Measurements from ENCODE around the gene ZNF786.

ZNF786 gene

GRCh38 chr7:149060156-149060555 lies 30.4 kb downstream of the ZNF786 start:
- Histone ChIP-seq H3K4me1 (peaks cover 0 to 8% (median 0%) of the 10 kb centered on the region in 4 donors), H3K36me3 (no peaks in the 10 kb centered on the region), H3K27me3 (no peaks in the 10 kb centered on the region), H3K27ac (no peak overlapping the region), H3K4me3 (no peak overlapping the region), H3K9me3 (no peaks in the 10 kb centered on the region)
- DNase-seq: no peak
- TF ChIP-seq, protein P1, sequence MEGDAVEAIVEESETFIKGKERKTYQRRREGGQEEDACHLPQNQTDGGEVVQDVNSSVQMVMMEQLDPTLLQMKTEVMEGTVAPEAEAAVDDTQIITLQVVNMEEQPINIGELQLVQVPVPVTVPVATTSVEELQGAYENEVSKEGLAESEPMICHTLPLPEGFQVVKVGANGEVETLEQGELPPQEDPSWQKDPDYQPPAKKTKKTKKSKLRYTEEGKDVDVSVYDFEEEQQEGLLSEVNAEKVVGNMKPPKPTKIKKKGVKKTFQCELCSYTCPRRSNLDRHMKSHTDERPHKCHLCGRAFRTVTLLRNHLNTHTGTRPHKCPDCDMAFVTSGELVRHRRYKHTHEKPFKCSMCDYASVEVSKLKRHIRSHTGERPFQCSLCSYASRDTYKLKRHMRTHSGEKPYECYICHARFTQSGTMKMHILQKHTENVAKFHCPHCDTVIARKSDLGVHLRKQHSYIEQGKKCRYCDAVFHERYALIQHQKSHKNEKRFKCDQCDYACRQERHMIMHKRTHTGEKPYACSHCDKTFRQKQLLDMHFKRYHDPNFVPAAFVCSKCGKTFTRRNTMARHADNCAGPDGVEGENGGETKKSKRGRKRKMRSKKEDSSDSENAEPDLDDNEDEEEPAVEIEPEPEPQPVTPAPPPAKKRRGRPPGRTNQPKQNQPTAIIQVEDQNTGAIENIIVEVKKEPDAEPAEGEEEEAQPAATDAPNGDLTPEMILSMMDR (IDR thresholded peaks at IDR 0.05): no peak
- intact Hi-C loops (cut with DNase I; ENCODE audit: low total_unique reads): no loop called here

DNA sequence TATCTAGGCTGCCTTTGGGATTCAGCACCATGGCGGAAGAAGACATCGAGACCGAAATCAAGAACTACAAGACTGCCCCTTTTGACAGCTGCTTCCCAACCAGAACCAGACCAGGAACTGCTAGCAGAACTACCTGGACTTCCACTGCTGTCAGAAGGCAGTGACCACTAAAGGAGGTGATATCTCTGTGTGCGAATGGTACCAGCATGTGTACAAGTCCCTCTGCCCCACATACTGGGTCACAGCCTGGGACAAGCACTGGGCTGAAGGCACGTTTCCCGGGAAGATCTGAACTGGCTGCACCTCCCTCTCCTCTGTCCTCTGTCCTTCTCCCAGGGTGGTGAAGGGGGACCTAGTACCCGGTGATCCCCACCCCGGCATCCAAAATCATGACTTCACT lies 36.6 kb downstream of the ZNF786 start:
- Histone ChIP-seq H3K4me1 (peaks cover 0 to 8% (median 0%) of the 10 kb centered on the region in 4 donors), H3K36me3 (no peaks in the 10 kb centered on the region), H3K4me3 (no peak overlapping the region), H3K9me3 (no peaks in the 10 kb centered on the region), H3K27ac (no peak overlapping the region), H3K27me3 (no peaks in the 10 kb centered on the region)
- intact Hi-C loops (cut with DNase I; ENCODE audit: low total_unique reads): no loop called here
- TF ChIP-seq, protein P1 (IDR thresholded peaks at IDR 0.05): no peak
- DNase-seq: no peak

DNA sequence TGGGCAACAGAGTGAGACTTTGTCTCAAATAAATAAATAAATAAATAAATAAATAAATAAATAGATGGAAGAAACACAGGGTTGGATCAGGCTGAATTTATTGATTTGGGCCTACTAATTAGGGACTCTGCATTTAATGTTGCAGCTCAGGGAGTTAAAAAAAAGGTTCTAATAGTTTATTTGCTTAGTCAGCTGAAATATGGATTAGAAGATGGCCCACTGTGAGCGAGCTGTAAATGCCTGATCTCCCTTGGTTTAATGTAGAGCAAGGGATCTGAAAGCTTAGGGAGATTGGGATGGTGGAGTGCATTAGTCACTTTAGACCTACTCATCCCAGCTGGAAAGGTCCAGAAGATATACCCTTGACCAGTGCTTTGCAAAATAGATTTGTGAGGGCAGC lies 37.1 kb downstream of the ZNF786 start:
- intact Hi-C loops (cut with DNase I; ENCODE audit: low total_unique reads): no loop called here
- Histone ChIP-seq H3K4me1 (peaks cover 0 to 8% (median 0%) of the 10 kb centered on the region in 4 donors), H3K4me3 (no peak overlapping the region), H3K27me3 (no peaks in the 10 kb centered on the region), H3K27ac (no peak overlapping the region), H3K9me3 (no peaks in the 10 kb centered on the region), H3K36me3 (no peaks in the 10 kb centered on the region)
- TF ChIP-seq, protein P1 (IDR thresholded peaks at IDR 0.05): no peak
- DNase-seq: no peak

GRCh38 chr7:149050941-149051340 lies 39.6 kb downstream of the ZNF786 start:
- Histone ChIP-seq H3K27ac (no peak overlapping the region), H3K27me3 (no peaks in the 10 kb centered on the region), H3K9me3 (no peaks in the 10 kb centered on the region), H3K4me1 (peaks cover 0 to 8% (median 0%) of the 10 kb centered on the region in 4 donors), H3K36me3 (no peaks in the 10 kb centered on the region), H3K4me3 (no peak overlapping the region)
- TF ChIP-seq, protein P1 (IDR thresholded peaks at IDR 0.05): no peak
- intact Hi-C loops (cut with DNase I; ENCODE audit: low total_unique reads): no loop called here
- no peak for DNase-seq

GRCh38 chr7:149048805-149049204 lies 41.7 kb downstream of the ZNF786 start:
- TF ChIP-seq, protein P1 (IDR thresholded peaks at IDR 0.05): no peak
- no peak overlapping the region for H3K27ac ChIP-seq
- intact Hi-C loops (cut with DNase I; ENCODE audit: low total_unique reads): no loop called here

GRCh38 chr7:149046416-149046815 lies 44.1 kb downstream of the ZNF786 start:
- no peak overlapping the region for H3K27ac ChIP-seq
- H3K9me3 ChIP-seq: no peaks in the 10 kb centered on the region
- no peaks in the 10 kb centered on the region for H3K27me3 ChIP-seq
- H3K4me1 ChIP-seq: no peaks in the 10 kb centered on the region
- DNase-seq: no peak
- TF ChIP-seq, protein P1 (IDR thresholded peaks at IDR 0.05): no peak
- H3K4me3 ChIP-seq: no peak overlapping the region
- H3K36me3 ChIP-seq: no peaks in the 10 kb centered on the region
- intact Hi-C loops (cut with DNase I; ENCODE audit: low total_unique reads): no loop called here

More at GRCh38 chr7:149048805-149049204, 41.7 kb downstream of the ZNF786 start:
- Histone ChIP-seq H3K4me3 (no peak overlapping the region), H3K4me1 (no peaks in the 10 kb centered on the region), H3K9me3 (no peaks in the 10 kb centered on the region), H3K27me3 (no peaks in the 10 kb centered on the region), H3K36me3 (no peaks in the 10 kb centered on the region)
- no peak for DNase-seq

All from tibial artery (tissue), 4 donors.